Fibroblast of the conjunctiva (primary cell): ENCODE results near the gene ZIC4.

Experiments
- DNase-seq: peaks from one replicate; pipeline ENCODE4 v3.0.0-alpha.2; 2010; ENCODE audit warnings: low read depth

Gene ZIC4

DNA sequence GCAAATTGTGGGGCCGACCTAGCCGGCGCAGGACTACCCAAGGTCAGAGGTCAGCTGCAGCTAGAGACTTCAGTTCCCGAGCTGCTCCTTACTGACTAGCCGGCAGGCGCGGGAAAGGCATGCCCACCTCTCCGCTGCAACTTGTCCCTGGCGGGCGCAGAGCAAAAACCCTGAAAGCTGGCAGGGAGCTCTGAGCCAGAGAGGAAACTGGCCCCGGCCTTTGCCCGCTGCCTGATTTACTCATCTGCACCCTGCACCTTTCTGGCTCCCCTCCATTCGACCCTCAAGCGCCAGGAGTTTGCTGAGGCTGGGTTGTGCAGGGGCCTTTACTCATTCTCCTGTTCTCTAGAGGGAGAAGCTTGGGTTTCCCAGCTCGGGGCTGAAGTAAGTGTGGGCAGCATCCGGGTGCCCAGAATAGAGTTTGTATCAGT, 1.5 kb downstream of the ZIC4 start:
- no peak for DNase-seq

DNA sequence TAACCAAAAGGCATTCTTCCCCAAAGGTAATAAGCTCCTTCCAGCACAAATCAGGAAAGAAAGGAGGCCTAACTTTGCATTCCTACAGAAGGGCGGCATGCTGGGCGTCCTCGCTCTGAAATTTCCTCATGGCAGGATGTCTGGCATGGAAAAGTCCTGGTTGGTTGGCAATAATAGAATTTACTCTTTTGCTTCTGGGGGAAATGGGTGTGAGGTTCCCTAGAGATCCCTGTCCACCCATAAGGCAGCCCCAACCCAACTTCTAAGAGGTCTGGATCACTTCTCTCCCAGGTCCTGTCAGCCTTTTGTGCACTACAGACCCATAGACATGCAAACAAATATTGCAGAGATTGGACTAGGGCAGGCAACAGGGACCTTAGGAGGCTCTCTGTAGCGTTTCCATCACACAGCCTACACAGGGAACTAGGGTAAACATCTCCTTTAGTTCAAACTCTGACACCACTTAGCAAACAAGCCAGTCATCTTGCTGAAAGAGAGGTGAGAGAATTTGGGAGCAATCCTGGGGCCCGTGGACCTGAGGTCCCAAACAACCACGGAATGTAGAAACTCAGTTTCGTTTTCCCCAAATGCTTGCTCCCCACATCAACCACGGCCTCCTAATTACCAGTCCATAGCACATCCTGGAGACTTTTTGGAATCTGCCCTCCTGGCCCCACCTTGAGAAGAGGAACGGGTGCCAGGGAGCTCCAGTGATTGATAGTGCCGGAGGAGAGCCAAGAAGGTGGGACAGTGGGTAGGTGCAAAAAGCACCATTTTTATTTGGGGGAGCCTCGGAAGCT, 2.1 kb downstream of the ZIC4 start:
- DNase-seq: no peak

- DNase-seq: no peak
These were observed 2.8 kb downstream of the ZIC4 start for GRCh38 chr3:147403511-147403910.

DNA sequence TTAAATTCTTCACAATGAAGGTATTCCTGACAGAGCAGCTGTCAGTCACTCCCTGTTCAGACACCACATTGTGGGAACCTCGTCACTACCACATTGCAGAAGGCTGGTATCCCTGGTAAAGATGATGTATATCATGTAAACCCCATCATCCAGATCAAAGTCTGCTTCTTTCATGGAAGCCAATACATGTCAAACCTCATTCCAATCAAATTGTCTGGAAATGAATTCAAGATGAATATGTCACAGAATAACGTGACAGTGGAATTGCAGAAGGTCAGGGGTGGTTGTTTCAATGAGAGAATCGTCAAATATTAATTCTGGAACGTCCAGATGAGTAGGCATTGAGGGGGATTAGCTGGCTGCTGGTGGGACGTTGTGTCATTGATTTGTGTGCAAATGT, 4.2 kb downstream of the ZIC4 start:
- DNase-seq: no peak

- DNase-seq: no peak
These were observed 4.9 kb downstream of the ZIC4 start for GRCh38 chr3:147401421-147401820.

DNA sequence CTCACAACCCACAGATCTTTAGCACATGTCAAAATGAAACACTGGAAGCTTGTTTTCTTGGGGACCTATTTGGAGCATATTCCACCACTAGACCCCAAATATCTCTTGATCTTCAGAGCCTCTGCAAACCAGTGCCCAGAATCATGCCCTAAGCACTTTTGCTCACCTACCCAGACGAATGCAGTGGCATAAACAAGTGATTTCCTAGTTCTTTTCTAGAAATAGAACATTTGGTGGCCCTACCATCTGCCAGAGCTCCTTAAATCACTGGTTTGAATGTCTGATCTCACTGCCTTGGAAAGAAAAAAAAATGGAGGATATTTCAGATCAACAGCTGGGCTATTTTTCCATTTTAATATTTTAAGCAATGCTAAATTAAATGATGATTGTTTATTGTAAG, 5.3 kb downstream of the ZIC4 start:
- DNase-seq: no peak

- DNase-seq: no peak
These were observed 6.2 kb downstream of the ZIC4 start for GRCh38 chr3:147400111-147400510.

DNA sequence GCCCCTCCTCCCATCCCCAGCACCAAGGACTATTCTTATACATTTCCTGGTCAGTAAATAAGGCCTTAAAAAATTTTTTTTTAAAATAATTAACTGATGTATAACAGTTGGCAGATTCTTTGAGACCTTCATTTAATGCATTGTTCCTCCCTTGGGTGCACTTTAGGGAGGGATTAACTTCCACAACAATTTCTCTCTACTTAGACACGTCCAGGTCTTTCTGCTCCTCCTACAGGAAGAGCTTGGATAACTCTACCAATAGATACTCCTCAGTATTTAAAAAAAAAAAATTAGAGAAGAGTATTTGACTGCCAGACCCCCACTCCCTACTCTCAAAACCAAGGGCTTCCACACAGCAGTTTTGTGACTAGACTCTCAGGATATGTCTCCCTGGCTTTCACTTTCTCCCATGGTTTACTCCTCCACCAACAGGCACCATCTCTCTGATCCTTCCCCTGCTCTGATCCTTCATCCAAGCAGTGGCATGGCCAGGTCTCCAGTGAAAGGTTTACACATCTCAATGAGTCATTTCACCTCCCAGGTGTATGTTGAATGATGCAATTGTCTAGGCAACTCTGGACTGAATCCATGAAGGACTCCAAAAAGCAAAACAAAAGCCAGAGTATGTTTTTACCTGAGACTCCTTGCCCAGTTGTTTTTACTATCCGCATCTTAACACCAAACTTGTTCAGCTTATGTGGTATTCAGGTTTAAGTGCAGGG, 7.4 kb downstream of the ZIC4 start:
- DNase-seq: no peak

- no peak for DNase-seq
These were observed 8.2 kb downstream of the ZIC4 start for GRCh38 chr3:147397875-147398812.

DNA sequence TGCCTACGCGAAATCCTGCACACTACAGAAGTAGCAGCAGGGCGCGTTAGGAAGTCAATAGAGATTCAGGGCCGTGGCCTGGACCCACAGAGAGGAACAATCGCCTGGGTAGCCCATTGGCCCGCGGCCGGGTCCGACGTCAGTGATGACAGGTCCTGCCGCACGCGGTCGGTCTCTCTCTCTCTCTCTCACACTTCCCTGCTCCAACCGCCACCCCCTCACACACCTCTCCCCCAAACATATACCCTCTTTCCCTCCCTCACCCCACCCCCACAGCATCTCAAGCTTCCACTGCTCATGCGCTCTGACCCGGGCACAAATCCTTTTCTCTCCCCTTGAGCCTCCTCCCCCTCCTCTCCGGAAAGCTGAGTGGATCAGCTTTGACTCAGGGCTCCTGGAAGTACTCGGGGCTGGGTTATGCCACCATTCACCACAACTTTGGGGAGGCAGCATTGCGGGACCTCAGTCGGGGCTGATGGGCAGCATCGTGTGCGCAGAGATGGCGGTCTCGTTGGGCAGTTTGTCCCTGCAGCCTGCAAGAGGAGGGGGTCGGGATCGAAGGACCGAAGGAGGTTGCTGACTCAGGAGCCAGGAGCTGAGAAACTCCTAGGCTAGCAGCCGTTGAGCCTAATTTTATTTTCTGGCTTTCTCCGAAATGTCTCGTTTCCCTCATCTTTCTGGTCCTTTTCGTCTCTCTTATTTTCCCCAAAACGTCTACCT, 9.0 kb downstream of the ZIC4 start:
- no peak for DNase-seq

- DNase-seq: no peak
These were observed 9.7 kb downstream of the ZIC4 start for GRCh38 chr3:147396712-147397046.

DNA sequence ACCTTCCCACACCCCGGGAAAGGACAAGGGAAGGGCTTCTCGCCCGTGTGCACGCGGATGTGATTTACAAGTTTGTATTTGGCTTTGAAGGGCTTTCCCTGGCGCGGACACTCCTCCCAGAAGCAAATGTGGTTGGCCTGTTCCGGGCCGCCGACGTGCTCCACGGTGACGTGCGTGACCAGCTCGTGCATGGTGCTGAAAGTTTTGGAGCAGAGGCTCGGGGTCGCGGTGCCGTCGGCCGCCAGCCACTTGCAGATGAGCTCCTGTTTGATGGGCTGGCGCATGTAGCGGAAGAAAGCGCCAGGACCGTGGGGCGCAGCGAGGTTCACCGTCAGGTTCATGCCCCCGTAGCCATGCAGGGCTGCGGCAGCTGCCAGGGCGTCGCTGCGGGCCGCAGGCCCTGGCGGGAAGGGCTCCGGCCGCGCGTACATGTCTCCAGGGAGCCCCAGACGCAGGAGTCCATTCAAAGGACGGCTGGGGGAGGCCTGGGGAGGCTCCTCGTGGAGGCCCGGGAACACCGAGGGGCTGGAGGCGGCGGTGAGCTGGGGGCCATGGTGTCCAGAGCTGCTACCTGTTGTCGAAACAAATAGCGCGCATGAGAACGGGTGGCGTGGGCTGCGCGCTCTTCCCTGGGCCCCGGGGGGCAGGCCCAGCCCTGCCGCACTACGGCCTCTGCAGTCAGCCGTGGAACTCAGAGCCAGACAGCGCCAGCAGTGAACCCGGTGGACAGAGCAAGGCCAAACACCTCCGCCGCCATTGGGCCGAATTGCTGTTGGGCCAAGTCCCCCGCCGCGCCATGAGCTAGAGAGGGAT, 10.2 kb downstream of the ZIC4 start:
- DNase-seq: no peak

GRCh38 chr3:147394884-147395225, 11.5 kb downstream of the ZIC4 start:
- no peak for DNase-seq

DNA sequence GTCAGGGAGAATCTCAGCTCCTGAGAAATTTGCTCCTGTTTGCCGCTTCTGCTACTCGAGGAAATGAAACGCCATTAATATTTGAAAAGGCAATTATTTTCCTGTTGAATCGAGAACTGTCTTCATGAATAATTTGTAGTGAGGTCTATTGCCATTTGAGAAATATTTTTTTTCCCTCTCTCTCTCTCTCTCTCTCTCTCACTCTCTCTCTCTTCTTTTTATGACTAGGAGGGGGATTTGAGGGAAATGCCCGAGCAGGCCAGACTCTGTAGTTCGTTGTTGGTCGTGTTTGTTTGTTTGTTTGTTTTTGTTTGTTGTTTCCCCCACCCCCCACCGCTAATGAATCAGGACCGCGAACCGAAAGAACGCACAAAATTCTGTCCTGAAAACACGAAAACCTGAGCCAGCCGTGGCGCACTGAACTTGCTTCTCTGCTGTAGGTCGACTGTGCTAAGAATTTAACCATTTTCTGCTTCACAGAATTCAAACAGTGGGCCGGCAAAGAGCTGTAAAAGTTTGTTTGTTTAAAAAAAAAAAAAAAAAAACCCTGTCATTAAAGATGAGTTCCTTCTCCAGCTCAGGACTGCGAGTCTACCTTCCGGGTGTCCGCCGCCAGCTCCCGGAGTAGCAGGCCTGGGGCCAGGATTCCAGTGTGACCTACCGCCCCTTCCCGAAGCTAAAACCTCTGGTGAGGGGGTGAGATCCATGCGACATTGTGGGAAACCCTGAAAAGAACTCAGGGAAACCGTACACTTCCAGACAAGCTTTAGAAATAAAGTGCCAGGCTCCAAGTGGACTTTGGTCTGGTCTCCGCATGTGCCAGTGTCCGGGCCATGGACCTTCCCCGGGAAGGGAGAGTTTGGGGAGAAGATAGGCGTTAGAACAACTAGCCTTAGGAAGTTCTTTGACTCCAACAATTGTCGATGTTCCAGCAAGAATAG, 12.1 kb downstream of the ZIC4 start:
- no peak for DNase-seq

GRCh38 chr3:147393261-147393942, 12.9 kb downstream of the ZIC4 start:
- no peak for DNase-seq

DNA sequence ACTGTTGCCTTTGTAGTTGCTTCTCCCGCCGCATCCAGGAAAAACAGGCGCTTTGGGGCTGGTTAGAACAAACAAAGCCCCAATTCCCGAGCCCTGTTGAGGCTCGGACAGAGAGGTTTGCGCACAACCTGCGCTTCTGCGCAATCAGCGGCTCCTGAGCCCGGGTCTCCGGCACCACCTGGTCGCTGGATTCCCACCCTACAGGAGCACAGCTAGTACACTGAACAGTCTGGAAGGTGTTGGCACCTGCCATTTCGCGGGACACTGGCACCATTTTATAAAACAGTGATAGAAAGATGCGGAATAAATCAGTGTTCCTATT, 13.8 kb downstream of the ZIC4 start:
- DNase-seq: no peak

DNA sequence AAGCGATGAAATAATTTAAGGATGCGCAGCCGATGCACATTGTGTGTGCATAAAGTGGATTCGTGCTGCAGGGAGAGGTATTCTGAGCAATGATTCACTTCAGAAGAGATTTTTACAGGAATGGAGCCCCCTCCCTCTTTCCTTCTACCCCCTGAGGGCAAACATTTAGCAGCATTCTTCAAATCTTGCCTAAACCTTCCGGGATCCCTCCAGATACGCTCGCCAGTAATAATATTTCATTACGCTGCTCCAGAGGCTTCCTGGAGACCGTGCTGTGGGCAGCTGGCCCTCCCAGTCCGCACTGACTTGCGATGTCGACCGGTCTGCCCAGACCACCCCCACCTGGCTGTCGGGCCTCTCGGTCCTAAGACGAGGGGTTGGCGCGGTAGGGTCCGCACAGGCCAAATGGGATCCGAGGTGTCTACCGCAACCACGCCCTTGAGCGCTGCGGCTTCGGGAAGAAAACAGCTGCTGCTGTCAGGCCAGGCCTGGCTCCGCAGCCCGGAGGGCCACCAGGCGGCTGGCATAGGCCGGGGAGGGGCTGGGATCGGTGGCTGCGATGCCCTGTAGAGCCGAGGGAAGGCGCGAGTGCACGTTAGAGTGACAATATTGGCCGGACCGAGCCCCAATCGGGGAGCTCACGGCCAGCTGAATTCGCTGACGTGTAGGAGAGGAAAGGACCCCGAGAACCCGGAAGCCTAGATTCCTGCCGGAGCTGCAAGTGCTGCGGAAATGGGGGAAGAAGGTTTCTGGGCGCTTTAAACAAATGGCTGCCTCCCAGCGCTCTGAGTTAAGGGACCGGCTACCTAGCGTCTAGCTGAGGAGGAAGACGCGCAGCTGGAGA, 14.3 kb downstream of the ZIC4 start:
- DNase-seq: no peak
